OCI-LY3 (cell line): Measurements from ENCODE around the gene FMN1.

Experiments used
- H2AFZ ChIP-seq: fragments of 200-600, 300-600 bp; shearing (Covaris generic); 2 replicates; pipeline ENCODE4 v1.6.0; 2014; ENCODE audit warnings: antibody characterized with exemption, low read depth, low read length
- H3K27ac ChIP-seq: fragments of 200-600, 300-600 bp; sonication (generic); 2 replicates; pipeline ENCODE4 v1.5.1; 2014; ENCODE audit warnings: mild to moderate bottlenecking, low read length, moderate library complexity, mixed read lengths
- H3K27me3 ChIP-seq: fragments of 200-600, 300-600 bp; sonication (generic); 2 replicates; pipeline ENCODE4 v1.6.1; 2014; ENCODE audit warnings: low read depth, low read length, mixed read lengths
- H3K36me3 ChIP-seq: fragments of 200-600, 300-600 bp; sonication (generic); replicated peaks from 2 replicates; pipeline ENCODE3; 2014; ENCODE audit warnings: low read depth, low read length, mixed read lengths
- H3K4me1 ChIP-seq: fragments of 300-600, 200-600 bp; sonication (generic); 2 replicates; pipeline ENCODE4 v1.6.1; 2014; ENCODE audit warnings: low read length, mixed read lengths
- H3K4me2 ChIP-seq: fragments of 200-600, 300-600 bp; sonication (generic); 2 replicates; pipeline ENCODE4 v1.6.1; 2014; ENCODE audit warnings: low read length, mixed read lengths
- H3K4me3 ChIP-seq: fragments of 300-600, 200-600 bp; sonication (generic); 2 replicates; pipeline ENCODE4 v1.5.1; 2014; ENCODE audit warnings: antibody characterized with exemption, mild to moderate bottlenecking, low read length, moderate library complexity
- H3K79me2 ChIP-seq: fragments of 300-600, 200-600 bp; shearing (Covaris generic); 2 replicates; pipeline ENCODE4 v1.6.1; 2014; ENCODE audit warnings: mild to moderate bottlenecking, low read length, mixed read lengths
- H3K9ac ChIP-seq: fragments of 300-600, 200-600 bp; shearing (Covaris generic); 2 replicates; pipeline ENCODE4 v1.6.0; 2014; ENCODE audit warnings: mild to moderate bottlenecking, low read length, moderate library complexity
- H3K9me3 ChIP-seq: fragments of 200-600, 300-600 bp; shearing (Covaris generic); 2 replicates; pipeline ENCODE4 v1.6.1; 2014; ENCODE audit warnings: low read length, mixed read lengths; ENCODE audit not compliant: insufficient read depth
- H4K20me1 ChIP-seq: fragments of 200-600, 300-600 bp; sonication (generic); 2 replicates; pipeline ENCODE4 v1.6.1; 2016; ENCODE audit warnings: low read length, mixed read lengths; ENCODE audit not compliant: insufficient read depth
- EZH2phosphoT487 ChIP-seq: fragments of 200-600 bp; shearing (Covaris generic); IDR thresholded peaks from 2 replicates; pipeline ENCODE4 v1.6.1; 2018; ENCODE audit warnings: antibody characterized with exemption, mixed run types, low read depth
- TF ChIP-seq, protein P1 (sequence below): fragments of 200-600, 300-600 bp; sonication (generic); IDR thresholded peaks from 2 replicates; pipeline ENCODE4 v1.5.1; 2014; ENCODE audit warnings: antibody characterized with exemption, low read length, low read depth

The FMN1 gene

DNA sequence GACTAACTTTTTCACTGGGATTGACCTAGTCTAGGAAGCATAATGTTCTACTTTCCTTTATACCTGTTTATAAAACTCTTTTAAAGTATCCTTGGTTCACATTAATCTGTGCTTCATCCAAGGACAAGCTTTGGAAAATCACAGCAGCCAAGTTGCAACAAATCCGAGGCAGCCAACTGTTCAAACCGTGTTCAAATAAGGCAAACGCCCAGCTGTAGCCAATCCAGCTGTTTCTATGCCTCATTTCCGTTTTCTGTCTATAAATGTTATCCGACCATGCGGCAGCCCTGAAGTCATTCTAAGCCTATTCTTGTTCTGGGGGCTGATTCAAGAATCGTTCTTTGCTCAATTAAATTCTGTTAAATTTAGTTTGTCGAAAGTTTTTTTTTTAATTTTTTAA is 78.3 kb downstream of the FMN1 start:
- H4K20me1 ChIP-seq, result no peaks in the 10 kb centered on the region
- no peak overlapping the region for H3K9ac ChIP-seq
- no peaks in the 10 kb centered on the region for H3K36me3 ChIP-seq
- no peaks in the 10 kb centered on the region for H3K4me1 ChIP-seq
- no peak overlapping the region for H3K4me3 ChIP-seq
- H2AFZ ChIP-seq, result no peak overlapping the region
- H3K9me3 ChIP-seq, result no peaks in the 10 kb centered on the region
- H3K79me2 ChIP-seq, result no peaks in the 10 kb centered on the region
- TF ChIP-seq, protein P1, sequence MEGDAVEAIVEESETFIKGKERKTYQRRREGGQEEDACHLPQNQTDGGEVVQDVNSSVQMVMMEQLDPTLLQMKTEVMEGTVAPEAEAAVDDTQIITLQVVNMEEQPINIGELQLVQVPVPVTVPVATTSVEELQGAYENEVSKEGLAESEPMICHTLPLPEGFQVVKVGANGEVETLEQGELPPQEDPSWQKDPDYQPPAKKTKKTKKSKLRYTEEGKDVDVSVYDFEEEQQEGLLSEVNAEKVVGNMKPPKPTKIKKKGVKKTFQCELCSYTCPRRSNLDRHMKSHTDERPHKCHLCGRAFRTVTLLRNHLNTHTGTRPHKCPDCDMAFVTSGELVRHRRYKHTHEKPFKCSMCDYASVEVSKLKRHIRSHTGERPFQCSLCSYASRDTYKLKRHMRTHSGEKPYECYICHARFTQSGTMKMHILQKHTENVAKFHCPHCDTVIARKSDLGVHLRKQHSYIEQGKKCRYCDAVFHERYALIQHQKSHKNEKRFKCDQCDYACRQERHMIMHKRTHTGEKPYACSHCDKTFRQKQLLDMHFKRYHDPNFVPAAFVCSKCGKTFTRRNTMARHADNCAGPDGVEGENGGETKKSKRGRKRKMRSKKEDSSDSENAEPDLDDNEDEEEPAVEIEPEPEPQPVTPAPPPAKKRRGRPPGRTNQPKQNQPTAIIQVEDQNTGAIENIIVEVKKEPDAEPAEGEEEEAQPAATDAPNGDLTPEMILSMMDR, result no peak
- TF ChIP-seq EZH2phosphoT487, result no peak
- H3K4me2 ChIP-seq, result no peak overlapping the region
- H3K27me3 ChIP-seq, result peaks cover 41% of the 10 kb centered on the region
- no peak overlapping the region for H3K27ac ChIP-seq

DNA sequence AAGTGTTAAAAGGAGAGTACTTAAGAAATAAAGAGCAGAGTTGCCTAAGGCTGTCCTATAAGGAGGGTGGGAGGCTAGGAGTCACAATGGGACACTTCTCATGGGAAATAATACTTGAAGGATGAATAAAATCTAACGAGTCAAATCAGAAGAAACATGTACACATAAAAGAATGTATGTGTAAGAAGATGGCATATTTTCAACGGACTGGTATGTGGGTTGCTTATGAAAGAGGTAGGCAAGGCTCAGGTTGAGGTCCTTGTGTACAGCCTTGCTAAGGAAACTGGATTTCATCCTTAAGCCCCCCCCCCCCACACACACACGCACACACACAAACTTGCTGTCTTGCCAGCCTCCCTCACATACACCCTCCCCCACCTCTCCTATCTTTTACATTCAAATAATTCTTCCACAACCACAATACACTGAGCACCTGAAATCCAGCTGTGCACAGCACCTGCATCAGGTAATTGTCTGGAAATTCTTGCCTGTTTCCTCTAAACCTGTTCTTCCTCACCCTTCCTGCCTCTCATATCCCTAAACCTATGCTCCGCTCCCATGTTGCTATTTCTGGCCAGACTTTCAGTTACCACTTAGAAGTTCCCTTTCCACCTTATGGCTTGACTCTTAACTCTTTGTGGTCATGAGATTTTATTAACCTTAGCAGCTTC is 79.2 kb downstream of the FMN1 start:
- no peaks in the 10 kb centered on the region for H3K79me2 ChIP-seq
- H3K9ac ChIP-seq, result no peak overlapping the region
- H3K4me3 ChIP-seq, result no peak overlapping the region
- H3K4me1 ChIP-seq, result no peaks in the 10 kb centered on the region
- H2AFZ ChIP-seq, result no peak overlapping the region
- no peaks in the 10 kb centered on the region for H3K9me3 ChIP-seq
- TF ChIP-seq, protein P1, result no peak
- no peak for TF ChIP-seq EZH2phosphoT487
- H3K4me2 ChIP-seq, result no peak overlapping the region
- H4K20me1 ChIP-seq, result no peaks in the 10 kb centered on the region
- H3K27ac ChIP-seq, result no peak overlapping the region
- no peaks in the 10 kb centered on the region for H3K36me3 ChIP-seq
- peaks cover 39% of the 10 kb centered on the region for H3K27me3 ChIP-seq

DNA sequence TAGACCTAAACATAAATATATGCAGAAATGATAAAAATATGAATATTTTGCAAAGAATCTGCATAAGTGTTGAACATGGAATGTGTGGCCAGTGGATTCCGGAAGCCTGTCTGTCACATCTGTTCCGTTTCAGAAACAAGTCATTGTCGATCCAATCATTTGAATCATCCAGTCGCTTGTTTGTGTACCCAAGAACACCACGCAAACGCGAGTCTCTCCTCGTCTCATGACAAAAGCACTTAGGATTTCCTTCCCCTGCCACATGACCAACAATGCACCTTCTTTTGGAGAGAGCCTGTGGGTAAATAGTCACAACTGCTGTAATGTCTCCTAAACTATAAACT is 80.2 kb downstream of the FMN1 start:
- H3K4me1 ChIP-seq, result no peaks in the 10 kb centered on the region
- peaks cover 32% of the 10 kb centered on the region for H3K27me3 ChIP-seq
- no peak overlapping the region for H3K9ac ChIP-seq
- no peaks in the 10 kb centered on the region for H4K20me1 ChIP-seq
- H3K4me2 ChIP-seq, result no peak overlapping the region
- no peak overlapping the region for H3K27ac ChIP-seq
- TF ChIP-seq, protein P1, result no peak
- no peak for TF ChIP-seq EZH2phosphoT487
- no peak overlapping the region for H3K4me3 ChIP-seq
- no peak overlapping the region for H2AFZ ChIP-seq
- H3K79me2 ChIP-seq, result no peaks in the 10 kb centered on the region
- no peaks in the 10 kb centered on the region for H3K36me3 ChIP-seq
- no peaks in the 10 kb centered on the region for H3K9me3 ChIP-seq

DNA sequence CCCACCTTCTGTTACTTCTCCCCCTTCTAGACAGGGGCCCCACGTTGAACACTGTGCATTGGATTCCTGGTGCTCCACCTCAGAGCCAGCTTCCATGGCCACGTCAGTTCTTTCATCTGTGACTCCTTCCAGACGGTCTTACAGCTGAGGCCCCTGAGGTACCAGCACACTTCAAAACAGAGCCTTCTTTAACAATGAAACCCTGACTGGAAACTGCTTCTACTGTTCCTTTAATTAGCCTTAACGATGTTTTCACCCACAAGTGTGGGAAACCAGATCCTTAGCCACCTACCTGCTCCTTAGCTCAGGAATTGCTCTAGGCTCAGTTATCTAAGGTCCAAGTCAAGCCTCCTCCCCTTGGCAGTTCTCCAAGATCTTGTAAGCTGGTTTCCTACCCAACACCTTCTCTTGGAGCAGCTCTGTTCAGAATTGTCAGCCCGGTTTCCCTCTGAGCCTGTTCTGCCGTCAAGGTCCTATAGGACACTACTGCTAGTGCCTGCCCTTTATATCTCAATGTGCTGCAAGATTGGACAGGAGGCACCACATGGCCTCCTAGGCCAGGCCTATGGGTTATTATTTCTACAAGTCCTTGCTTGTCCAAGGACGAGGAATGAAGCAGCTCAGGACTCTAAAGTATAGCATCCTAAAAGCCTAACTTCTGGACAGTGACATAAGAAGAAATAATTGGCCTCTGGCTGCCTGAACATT is 80.7 kb downstream of the FMN1 start:
- Histone ChIP-seq H3K4me3 (no peak overlapping the region), H3K27me3 (peaks cover 32% of the 10 kb centered on the region), H4K20me1 (no peaks in the 10 kb centered on the region), H3K9me3 (no peaks in the 10 kb centered on the region), H3K4me2 (no peak overlapping the region), H3K9ac (no peak overlapping the region), H2AFZ (no peak overlapping the region), H3K36me3 (no peaks in the 10 kb centered on the region), H3K79me2 (no peaks in the 10 kb centered on the region), H3K4me1 (no peaks in the 10 kb centered on the region), H3K27ac (no peak overlapping the region)
- TF ChIP-seq EZH2phosphoT487, result no peak
